ENCODE results near the gene SH3PXD2A.
A peak's percentile ranks its signal among the peaks of the same experiment; 100 is the strongest.
"Not testable (repeated sequence)": the region's sequence is repeated elsewhere in the genome, so short reads cannot be mapped to it uniquely, and the experiment has no call there.

SH3PXD2A gene

GRCh38 chr10:103731609-103732270, 123.6 kb downstream of the SH3PXD2A start:
- FAIRE-seq (no peak), DNase-seq (ENCODE audit: insufficient read length, low spot score) (no peak)
- no peak for TF ChIP-seq POU2F2 (IDR thresholded peaks at IDR 0.05; ENCODE audit: low read depth, low read length)
- TF ChIP-seq SPI1 (IDR thresholded peaks at IDR 0.05; ENCODE audit: low read depth, low read length) = no peak
- no peak for TF ChIP-seq TAF1 (IDR thresholded peaks at IDR 0.05; ENCODE audit: low read depth, low read length)
- no peak for TF ChIP-seq PAX5 (IDR thresholded peaks at IDR 0.05; ENCODE audit: insufficient read depth, low read length, severe bottlenecking)
- no peak for TF ChIP-seq POLR2A (IDR thresholded peaks at IDR 0.05; ENCODE audit: low read depth, low read length)
- TF ChIP-seq POLR2AphosphoS5 (IDR thresholded peaks at IDR 0.05; ENCODE audit: low read depth, low read length) = no peak

GRCh38 chr10:103731026-103731425, 124.3 kb downstream of the SH3PXD2A start:
- DNase-seq (ENCODE audit: insufficient read length, low spot score); FAIRE-seq: not testable (repeated sequence)

DNA sequence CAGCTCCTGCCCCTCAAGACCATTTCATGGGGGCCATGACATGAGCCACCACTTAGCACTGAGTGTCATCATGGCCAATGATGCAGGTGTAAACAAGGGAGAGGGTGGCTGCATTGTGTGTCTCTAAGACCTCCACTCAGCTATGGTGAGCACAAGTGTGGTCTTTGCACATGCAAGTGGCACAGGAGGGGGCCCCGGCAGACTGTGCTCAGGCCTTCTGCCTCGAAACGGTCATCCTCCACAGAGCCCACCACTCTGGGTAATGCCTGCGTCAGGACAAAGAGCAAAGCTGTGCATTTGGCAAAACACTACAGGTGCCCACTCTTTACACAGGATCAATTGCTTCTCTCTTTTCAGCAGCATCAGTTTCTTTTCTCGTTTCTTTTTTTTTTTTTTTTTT, 125.5 kb downstream of the SH3PXD2A start:
- TF ChIP-seq PAX5 (IDR thresholded peaks at IDR 0.05; ENCODE audit: insufficient read depth, low read length, severe bottlenecking) (no peak), POLR2AphosphoS5 (IDR thresholded peaks at IDR 0.05; ENCODE audit: low read depth, low read length) (no peak), POLR2A (IDR thresholded peaks at IDR 0.05; ENCODE audit: low read depth, low read length) (no peak), SPI1 (IDR thresholded peaks at IDR 0.05; ENCODE audit: low read depth, low read length) (no peak)
- DNase-seq (ENCODE audit: insufficient read length, low spot score) (no peak), FAIRE-seq (no peak)

GRCh38 chr10:103727991-103728689, 127.2 kb downstream of the SH3PXD2A start:
- no peak for TF ChIP-seq POLR2AphosphoS5 (IDR thresholded peaks at IDR 0.05; ENCODE audit: low read depth, low read length)
- no peak for TF ChIP-seq TAF1 (IDR thresholded peaks at IDR 0.05; ENCODE audit: low read depth, low read length)
- TF ChIP-seq POU2F2 (IDR thresholded peaks at IDR 0.05; ENCODE audit: low read depth, low read length) = no peak
- TF ChIP-seq POLR2A (IDR thresholded peaks at IDR 0.05; ENCODE audit: low read depth, low read length) = no peak
- no peak for TF ChIP-seq SPI1 (IDR thresholded peaks at IDR 0.05; ENCODE audit: low read depth, low read length)
- no peak for TF ChIP-seq PAX5 (IDR thresholded peaks at IDR 0.05; ENCODE audit: insufficient read depth, low read length, severe bottlenecking)
- DNase-seq (ENCODE audit: insufficient read length, low spot score) (no peak), FAIRE-seq (no peak)

- FAIRE-seq (no peak), DNase-seq (ENCODE audit: insufficient read length, low spot score) (no peak)
- TF ChIP-seq POU2F2 (IDR thresholded peaks at IDR 0.05; ENCODE audit: low read depth, low read length) = no peak
- TF ChIP-seq TAF1 (IDR thresholded peaks at IDR 0.05; ENCODE audit: low read depth, low read length) = no peak
- no peak for TF ChIP-seq POLR2AphosphoS5 (IDR thresholded peaks at IDR 0.05; ENCODE audit: low read depth, low read length)
- no peak for TF ChIP-seq POLR2A (IDR thresholded peaks at IDR 0.05; ENCODE audit: low read depth, low read length)
- no peak for TF ChIP-seq PAX5 (IDR thresholded peaks at IDR 0.05; ENCODE audit: insufficient read depth, low read length, severe bottlenecking)
- TF ChIP-seq SPI1 (IDR thresholded peaks at IDR 0.05; ENCODE audit: low read depth, low read length) = no peak
Measured at GRCh38 chr10:103727546-103727963, 127.8 kb downstream of the SH3PXD2A start.

GRCh38 chr10:103726637-103727036, 128.7 kb downstream of the SH3PXD2A start:
- no peak for DNase-seq (ENCODE audit: insufficient read length, low spot score)
- no peak for TF ChIP-seq TAF1 (IDR thresholded peaks at IDR 0.05; ENCODE audit: low read depth, low read length)
- TF ChIP-seq PAX5 (IDR thresholded peaks at IDR 0.05; ENCODE audit: insufficient read depth, low read length, severe bottlenecking) = no peak
- TF ChIP-seq SPI1 (IDR thresholded peaks at IDR 0.05; ENCODE audit: low read depth, low read length) = no peak
- TF ChIP-seq POLR2AphosphoS5 (IDR thresholded peaks at IDR 0.05; ENCODE audit: low read depth, low read length) = no peak
- TF ChIP-seq POLR2A (IDR thresholded peaks at IDR 0.05; ENCODE audit: low read depth, low read length) = no peak
- TF ChIP-seq POU2F2 (IDR thresholded peaks at IDR 0.05; ENCODE audit: low read depth, low read length) = no peak
- no peak for FAIRE-seq

DNA sequence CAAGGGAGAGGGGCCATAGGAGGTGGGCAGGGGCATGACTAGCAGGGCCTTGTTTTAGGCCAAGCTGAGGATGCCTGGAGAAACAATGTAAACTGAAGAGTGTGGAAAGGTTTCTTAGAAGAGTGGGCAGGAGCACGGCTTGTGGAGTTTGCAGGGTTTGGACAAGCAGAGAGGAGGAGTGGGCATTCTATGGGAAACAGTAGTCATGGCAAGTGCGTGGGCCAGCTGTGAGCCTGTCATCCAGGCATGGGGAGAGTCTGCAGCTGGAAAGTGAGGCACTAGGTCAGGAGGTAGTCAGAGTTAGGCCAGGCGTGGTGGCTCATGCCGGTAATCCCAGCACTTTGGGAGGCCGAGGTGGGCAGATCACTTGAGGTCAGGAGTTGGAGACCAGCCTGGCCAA, 130.1 kb downstream of the SH3PXD2A start:
- no peak for TF ChIP-seq SPI1 (IDR thresholded peaks at IDR 0.05; ENCODE audit: low read depth, low read length)
- no peak for TF ChIP-seq PAX5 (IDR thresholded peaks at IDR 0.05; ENCODE audit: insufficient read depth, low read length, severe bottlenecking)
- TF ChIP-seq POLR2A (IDR thresholded peaks at IDR 0.05; ENCODE audit: low read depth, low read length) = no peak
- no peak for TF ChIP-seq TAF1 (IDR thresholded peaks at IDR 0.05; ENCODE audit: low read depth, low read length)
- no peak for TF ChIP-seq POU2F2 (IDR thresholded peaks at IDR 0.05; ENCODE audit: low read depth, low read length)
- TF ChIP-seq POLR2AphosphoS5 (IDR thresholded peaks at IDR 0.05; ENCODE audit: low read depth, low read length) = no peak
- DNase-seq (ENCODE audit: insufficient read length, low spot score) (no peak), FAIRE-seq (no peak)

- TF ChIP-seq PAX5 (IDR thresholded peaks at IDR 0.05; ENCODE audit: insufficient read depth, low read length, severe bottlenecking) = no peak
- TF ChIP-seq SPI1 (IDR thresholded peaks at IDR 0.05; ENCODE audit: low read depth, low read length) = no peak
- no peak for TF ChIP-seq TAF1 (IDR thresholded peaks at IDR 0.05; ENCODE audit: low read depth, low read length)
- no peak for TF ChIP-seq POLR2AphosphoS5 (IDR thresholded peaks at IDR 0.05; ENCODE audit: low read depth, low read length)
- TF ChIP-seq POLR2A (IDR thresholded peaks at IDR 0.05; ENCODE audit: low read depth, low read length) = no peak
- no peak for TF ChIP-seq POU2F2 (IDR thresholded peaks at IDR 0.05; ENCODE audit: low read depth, low read length)
- DNase-seq (ENCODE audit: insufficient read length, low spot score) = no peak
- peak; percentile 40 for FAIRE-seq
Measured at GRCh38 chr10:103724771-103725170, 130.6 kb downstream of the SH3PXD2A start.

DNA sequence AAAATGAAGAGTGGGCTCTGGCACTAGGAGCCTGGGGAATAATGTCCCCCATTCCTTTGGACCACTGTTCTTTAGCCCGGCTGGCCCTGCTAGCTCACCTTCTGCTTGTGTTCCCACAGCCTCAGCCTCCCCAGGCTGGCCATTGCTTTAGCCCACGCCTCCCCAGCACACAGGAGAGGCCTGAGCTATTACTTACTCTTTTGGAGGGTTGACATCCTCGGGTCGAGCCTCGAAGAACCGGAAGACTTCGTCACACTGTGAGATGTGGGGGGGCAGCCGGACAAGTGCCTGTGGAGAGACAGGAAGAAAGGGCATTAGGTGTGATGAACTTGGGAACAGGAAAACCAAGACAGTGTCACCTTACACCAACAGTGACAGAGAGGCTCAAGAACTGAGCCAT, 131.3 kb downstream of the SH3PXD2A start:
- FAIRE-seq = no peak
- no peak for TF ChIP-seq POU2F2 (IDR thresholded peaks at IDR 0.05; ENCODE audit: low read depth, low read length)
- TF ChIP-seq TAF1 (IDR thresholded peaks at IDR 0.05; ENCODE audit: low read depth, low read length) = no peak
- no peak for TF ChIP-seq PAX5 (IDR thresholded peaks at IDR 0.05; ENCODE audit: insufficient read depth, low read length, severe bottlenecking)
- no peak for TF ChIP-seq SPI1 (IDR thresholded peaks at IDR 0.05; ENCODE audit: low read depth, low read length)
- TF ChIP-seq POLR2AphosphoS5 (IDR thresholded peaks at IDR 0.05; ENCODE audit: low read depth, low read length) = no peak
- no peak for TF ChIP-seq POLR2A (IDR thresholded peaks at IDR 0.05; ENCODE audit: low read depth, low read length)

GRCh38 chr10:103723557-103723956, 131.8 kb downstream of the SH3PXD2A start:
- TF ChIP-seq POU2F2 (IDR thresholded peaks at IDR 0.05; ENCODE audit: low read depth, low read length) (no peak), TAF1 (IDR thresholded peaks at IDR 0.05; ENCODE audit: low read depth, low read length) (no peak), POLR2A (IDR thresholded peaks at IDR 0.05; ENCODE audit: low read depth, low read length) (no peak), SPI1 (IDR thresholded peaks at IDR 0.05; ENCODE audit: low read depth, low read length) (no peak), POLR2AphosphoS5 (IDR thresholded peaks at IDR 0.05; ENCODE audit: low read depth, low read length) (no peak), PAX5 (IDR thresholded peaks at IDR 0.05; ENCODE audit: insufficient read depth, low read length, severe bottlenecking) (no peak)
- FAIRE-seq (no peak), DNase-seq (ENCODE audit: insufficient read length, low spot score) (no peak)

More for the DNA sequence above, 131.3 kb downstream of the SH3PXD2A start:
- DNase-seq (ENCODE audit: insufficient read length, low spot score) = no peak

Data from GM12891 (cell line).